NCI-H748 (cell line): ENCODE data around the gene SPNS3.
A peak's percentile ranks its signal among the peaks of the same experiment; 100 is the strongest.

Source experiments
- DNase-seq: peaks from one replicate; lab custom pipeline; 2025; ENCODE audit not compliant: unreplicated experiment; lab: John Stamatoyannopoulos, UW

SPNS3 gene

GRCh38 chr17:4433515-4434031, at the start of gene SPNS3:
TSS of gene SPNS3 (plus strand) at chr17:4433940. CDS start at chr17:4433968, 28 bp downstream.
- no peak for DNase-seq

GRCh38 chr17:4386406-4386805, 47.3 kb upstream of the SPNS3 start:
- DNase-seq, result no peak

GRCh38 chr17:4387137-4387536, 46.6 kb upstream of the SPNS3 start:
- DNase-seq, result no peak

GRCh38 chr17:4389079-4389478, 44.7 kb upstream of the SPNS3 start:
- no peak for DNase-seq

- no peak for DNase-seq
Observed at GRCh38 chr17:4393806-4394205, 39.9 kb upstream of the SPNS3 start.

GRCh38 chr17:4394208-4395110, 39.3 kb upstream of the SPNS3 start:
- no peak for DNase-seq

- no peak for DNase-seq
Observed at GRCh38 chr17:4395111-4395478, 38.6 kb upstream of the SPNS3 start.

GRCh38 chr17:4397840-4398239, 35.9 kb upstream of the SPNS3 start:
- DNase-seq, result no peak

- no peak for DNase-seq
Observed at GRCh38 chr17:4405038-4405669, 28.6 kb upstream of the SPNS3 start.

- no peak for DNase-seq
Observed at GRCh38 chr17:4405699-4406098, 28.0 kb upstream of the SPNS3 start.

GRCh38 chr17:4406386-4406785, 27.4 kb upstream of the SPNS3 start:
- DNase-seq, result no peak

GRCh38 chr17:4407216-4407615, 26.5 kb upstream of the SPNS3 start:
- DNase-seq, result no peak

GRCh38 chr17:4407851-4408250, 25.9 kb upstream of the SPNS3 start:
- no peak for DNase-seq

- no peak for DNase-seq
Observed at GRCh38 chr17:4409659-4410058, 24.1 kb upstream of the SPNS3 start.

GRCh38 chr17:4411201-4411600, 22.5 kb upstream of the SPNS3 start:
- DNase-seq, result no peak

- peak; percentile 90 for DNase-seq
Observed at GRCh38 chr17:4412933-4413831, 20.6 kb upstream of the SPNS3 start.

- DNase-seq, result no peak
Observed at GRCh38 chr17:4417129-4417667, 16.5 kb upstream of the SPNS3 start.

- peak; percentile 80 for DNase-seq
Observed at GRCh38 chr17:4420692-4421131, 13.0 kb upstream of the SPNS3 start.

GRCh38 chr17:4422864-4423263, 10.9 kb upstream of the SPNS3 start:
- DNase-seq, result peak; percentile 21

- DNase-seq, result no peak
Observed at GRCh38 chr17:4425398-4425797, 8.3 kb upstream of the SPNS3 start.
